Measurements from ENCODE around the gene CARMIL1. TPM values are rescaled to one million over a fixed set of nuclear protein-coding genes. Genes with fewer than 3 reads are reported as not detected.

Gene CARMIL1
- total RNA-seq, 4 donors from 2014 or later = 6.2 to 17.2 (median 11.5) TPM

DNA sequence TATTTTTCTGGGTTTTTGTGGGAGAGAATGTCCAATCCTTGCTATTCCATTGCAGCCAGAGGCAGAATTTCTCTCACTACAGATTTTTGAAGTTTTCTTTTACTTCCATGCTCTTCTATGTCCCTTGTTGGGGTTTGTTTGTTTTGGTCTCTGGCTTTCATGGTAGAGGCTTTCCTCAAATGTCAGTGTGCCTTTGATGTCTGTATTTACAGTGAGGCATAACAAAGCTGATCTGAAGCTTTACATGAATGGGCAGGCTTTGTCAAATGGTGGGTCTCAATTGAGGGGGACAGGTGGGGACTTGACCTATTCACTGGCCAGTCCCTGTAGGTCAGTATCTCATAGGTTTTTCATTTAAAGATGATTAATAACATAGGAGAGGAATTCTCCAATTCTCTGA is 8.6 kb upstream of the CARMIL1 start:
- H3K27me3 ChIP-seq = peaks cover 33% of the 10 kb centered on the region
- no peak overlapping the region for H3K4me3 ChIP-seq
- no peaks in the 10 kb centered on the region for H3K36me3 ChIP-seq
- no peak for ATAC-seq
- no peaks in the 10 kb centered on the region for H3K4me1 ChIP-seq
- H3K9me3 ChIP-seq = no peaks in the 10 kb centered on the region
- TF ChIP-seq EP300 (IDR thresholded peaks at IDR 0.05) (no peak), POLR2AphosphoS5 (IDR thresholded peaks at IDR 0.05) (no peak), POLR2A (IDR thresholded peaks at IDR 0.05) (no peak)
- TF ChIP-seq, protein P1, sequence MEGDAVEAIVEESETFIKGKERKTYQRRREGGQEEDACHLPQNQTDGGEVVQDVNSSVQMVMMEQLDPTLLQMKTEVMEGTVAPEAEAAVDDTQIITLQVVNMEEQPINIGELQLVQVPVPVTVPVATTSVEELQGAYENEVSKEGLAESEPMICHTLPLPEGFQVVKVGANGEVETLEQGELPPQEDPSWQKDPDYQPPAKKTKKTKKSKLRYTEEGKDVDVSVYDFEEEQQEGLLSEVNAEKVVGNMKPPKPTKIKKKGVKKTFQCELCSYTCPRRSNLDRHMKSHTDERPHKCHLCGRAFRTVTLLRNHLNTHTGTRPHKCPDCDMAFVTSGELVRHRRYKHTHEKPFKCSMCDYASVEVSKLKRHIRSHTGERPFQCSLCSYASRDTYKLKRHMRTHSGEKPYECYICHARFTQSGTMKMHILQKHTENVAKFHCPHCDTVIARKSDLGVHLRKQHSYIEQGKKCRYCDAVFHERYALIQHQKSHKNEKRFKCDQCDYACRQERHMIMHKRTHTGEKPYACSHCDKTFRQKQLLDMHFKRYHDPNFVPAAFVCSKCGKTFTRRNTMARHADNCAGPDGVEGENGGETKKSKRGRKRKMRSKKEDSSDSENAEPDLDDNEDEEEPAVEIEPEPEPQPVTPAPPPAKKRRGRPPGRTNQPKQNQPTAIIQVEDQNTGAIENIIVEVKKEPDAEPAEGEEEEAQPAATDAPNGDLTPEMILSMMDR (IDR thresholded peaks at IDR 0.05) = no peak
- H3K27ac ChIP-seq = no peak overlapping the region

DNA sequence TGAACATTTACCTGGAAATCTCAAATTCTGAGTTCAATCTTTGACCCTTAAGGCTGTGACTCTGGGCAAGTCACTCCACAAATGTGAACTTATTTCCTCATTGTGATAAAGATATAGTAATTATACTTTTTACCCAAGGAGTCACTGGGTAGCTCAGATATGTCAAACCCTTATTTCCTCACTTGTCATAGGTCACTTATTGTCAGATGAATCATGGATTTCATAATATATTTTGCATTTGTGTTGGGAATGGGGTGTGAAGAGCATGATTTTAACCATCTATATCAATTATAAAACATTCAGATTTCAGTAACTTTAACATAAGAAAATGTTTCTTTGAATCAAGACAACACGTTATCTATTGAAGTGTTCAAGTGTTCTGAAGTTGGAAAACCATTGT is 3.7 kb upstream of the CARMIL1 start:
- WGBS, 2 donors (ENCODE audit: low coverage in 1 of 2) = 67 to 71% methylated on average over 1 of the region's 1 CpG
- peaks cover 0 to 22% (median 0%) of the 10 kb centered on the region in 3 donors for H3K4me1 ChIP-seq
- no peak overlapping the region for H3K4me3 ChIP-seq
- no peak for TF ChIP-seq EP300 (IDR thresholded peaks at IDR 0.05)
- TF ChIP-seq, protein P1 (IDR thresholded peaks at IDR 0.05) = no peak
- TF ChIP-seq POLR2A (IDR thresholded peaks at IDR 0.05) = no peak
- TF ChIP-seq POLR2AphosphoS5 (IDR thresholded peaks at IDR 0.05) = no peak
- H3K27me3 ChIP-seq = peaks cover 55% of the 10 kb centered on the region
- no peaks in the 10 kb centered on the region for H3K36me3 ChIP-seq
- no peak for ATAC-seq
- no peak overlapping the region for H3K27ac ChIP-seq
- no peaks in the 10 kb centered on the region for H3K9me3 ChIP-seq

DNA sequence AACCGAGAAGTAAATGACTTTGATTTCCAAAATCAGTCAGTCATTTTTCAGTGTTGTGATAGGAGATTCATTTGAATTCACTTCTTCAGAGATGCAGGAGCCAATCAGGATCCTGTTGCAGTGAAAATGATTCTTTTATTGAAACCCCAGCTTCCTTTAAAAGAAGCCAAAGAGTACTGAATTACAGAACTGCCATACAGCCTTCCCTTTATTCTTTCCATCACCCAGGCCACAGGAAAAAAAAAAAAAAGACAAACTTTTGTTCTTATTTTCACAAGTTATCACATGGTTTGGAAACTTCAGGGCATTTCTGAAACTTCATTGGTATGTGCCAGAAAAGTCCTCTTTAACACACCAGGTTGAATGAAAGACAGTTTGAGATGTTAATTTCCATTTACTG is 1.8 kb upstream of the CARMIL1 start:
- Histone ChIP-seq H3K9me3 (no peaks in the 10 kb centered on the region), H3K27ac (no peak overlapping the region), H3K27me3 (peaks cover 43% of the 10 kb centered on the region), H3K36me3 (no peaks in the 10 kb centered on the region), H3K4me1 (peaks cover 0 to 26% (median 0%) of the 10 kb centered on the region in 3 donors), H3K4me3 (no peak overlapping the region)
- ATAC-seq = no peak
- no peak for TF ChIP-seq POLR2A (IDR thresholded peaks at IDR 0.05)
- no peak for TF ChIP-seq EP300 (IDR thresholded peaks at IDR 0.05)
- TF ChIP-seq POLR2AphosphoS5 (IDR thresholded peaks at IDR 0.05) = no peak
- TF ChIP-seq, protein P1 (IDR thresholded peaks at IDR 0.05) = no peak
- 64 to 71% methylated on average over 1 of the region's 1 CpG for WGBS, 2 donors (ENCODE audit: low coverage in 1 of 2)

DNA sequence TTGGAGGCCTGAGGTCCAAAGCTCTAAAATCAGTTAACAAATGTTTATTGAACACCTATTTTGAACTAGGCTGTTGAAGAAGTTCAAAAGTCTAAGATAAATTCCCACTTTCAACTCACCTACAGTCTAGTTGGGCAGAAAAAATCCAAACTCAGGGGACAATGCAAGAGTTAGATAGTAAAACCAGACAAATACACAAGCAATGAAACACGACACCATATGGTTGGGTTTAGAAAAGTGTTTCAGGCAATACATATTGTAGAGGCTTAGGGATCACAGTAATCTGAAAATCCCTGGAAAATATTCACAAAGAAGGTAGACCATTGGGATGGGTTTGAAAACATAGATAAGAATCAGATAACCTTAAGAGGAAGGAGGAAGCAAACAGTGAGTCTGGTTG is 1.3 kb upstream of the CARMIL1 start:
- Histone ChIP-seq H3K4me3 (no peak overlapping the region), H3K27ac (no peak overlapping the region)

More for the DNA sequence above, 1.3 kb upstream of the CARMIL1 start:
- Histone ChIP-seq H3K9me3 (no peaks in the 10 kb centered on the region), H3K4me1 (peaks cover 0 to 26% (median 0%) of the 10 kb centered on the region in 3 donors), H3K27me3 (peaks cover 38% of the 10 kb centered on the region), H3K36me3 (no peaks in the 10 kb centered on the region)
- no peak for TF ChIP-seq POLR2A (IDR thresholded peaks at IDR 0.05)
- TF ChIP-seq POLR2AphosphoS5 (IDR thresholded peaks at IDR 0.05) = no peak
- TF ChIP-seq, protein P1 (IDR thresholded peaks at IDR 0.05) = no peak
- TF ChIP-seq EP300 (IDR thresholded peaks at IDR 0.05) = no peak
- 89 to 100% methylated on average over 1 of the region's 1 CpG for WGBS, 2 donors (ENCODE audit: low coverage in 1 of 2)
- no peak for ATAC-seq
